ENCODE data around the gene SIAE. TPM values are rescaled to one million over a fixed set of nuclear protein-coding genes. Genes with fewer than 3 reads are reported as not detected.

Gene SIAE
- total and polyA plus RNA-seq, 2 of the 4 experiments (the other 2 are of a cell fraction), result 4.7 to 12.0 TPM

GRCh38 chr11:124682443-124682842 is 8.9 kb upstream of the SIAE start:
- Histone ChIP-seq H3K9me1 (ENCODE audit: insufficient read depth, low read length) (no peaks in the 10 kb centered on the region), H3K4me2 (ENCODE audit: low read depth, low read length) (no peak overlapping the region), H2BK5ac (ENCODE audit: low read depth, low read length, poor library complexity, severe bottlenecking) (no peak overlapping the region), H3K18ac (ENCODE audit: low read depth, low read length) (no peak overlapping the region), H3K79me1 (ENCODE audit: low read depth in 1 of 2, low read length in 2 of 2) (no peaks in the 10 kb centered on the region), H2BK20ac (ENCODE audit: low read depth, low read length) (no peak overlapping the region), H3K27me3 (ENCODE audit: control insufficient read depth, insufficient read depth, low read length) (no peaks in the 10 kb centered on the region), H3K14ac (replicated peaks; ENCODE audit: low read depth, low read length) (no peak overlapping the region), H3K56ac (ENCODE audit: extremely low read depth, insufficient read depth, low read length) (no peak overlapping the region), H3K4me3 (ENCODE audit: insufficient read depth, low read depth, low read length) (no peak overlapping the region), H2AFZ (replicated peaks; ENCODE audit: low read length, poor library complexity) (no peak overlapping the region), H4K20me1 (ENCODE audit: insufficient read depth, low read length) (no peaks in the 10 kb centered on the region), H4K8ac (ENCODE audit: low read depth in 2 of 2, low read length in 2 of 2) (no peak overlapping the region), H3K9ac (ENCODE audit: low read depth, low read length) (no peak overlapping the region), H2AK9ac (replicated peaks; ENCODE audit: low read depth, low read length, poor library complexity) (no peak overlapping the region), H2BK120ac (ENCODE audit: low read depth, low read length) (no peak overlapping the region), H3K23ac (ENCODE audit: low read depth, low read length) (no peak overlapping the region), H2AK5ac (ENCODE audit: low read depth, low read length) (no peak overlapping the region), H4K5ac (ENCODE audit: low read depth, low read length) (no peak overlapping the region), H3K9me3 (ENCODE audit: control insufficient read depth, insufficient read depth, low read length) (peaks cover 7% of the 10 kb centered on the region; the same call in 1 of the 2 replicates), H3K27ac (ENCODE audit: insufficient read depth, low read length) (no peak overlapping the region), H4K91ac (ENCODE audit: insufficient read depth, low read depth, low read length) (no peak overlapping the region), H3K4me1 (ENCODE audit: control insufficient read depth, insufficient read depth, low read length) (no peaks in the 10 kb centered on the region), H3K36me3 (ENCODE audit: control insufficient read depth, insufficient read depth, low read length) (no peaks in the 10 kb centered on the region), H3K4ac (ENCODE audit: low read depth, low read length) (no peak overlapping the region), H2BK15ac (ENCODE audit: low read depth, low read length) (no peak overlapping the region)
- DNase-seq, result no peak
- no CpG with 5 or more reads among the region's 1 CpG for WGBS, 2 experiments (ENCODE audit: extremely low coverage in 2 of 2, insufficient read length in 1 of 2)
- no peak for TF ChIP-seq FOS (IDR thresholded peaks at IDR 0.05; ENCODE audit: low read depth, low read length)
- no peak for TF ChIP-seq POLR2A (IDR thresholded peaks at IDR 0.05; ENCODE audit: low read depth, low read length)
- TF ChIP-seq RAD21 (IDR thresholded peaks at IDR 0.05; ENCODE audit: low read length), result no peak
- no peak for TF ChIP-seq NFE2L2 (IDR thresholded peaks at IDR 0.05; ENCODE audit: low read depth, low read length)
- no peak for TF ChIP-seq CHD1 (IDR thresholded peaks at IDR 0.05; ENCODE audit: low read depth, low read length)
- CTCF ChIA-PET, result no interaction called here
- no peak for ATAC-seq (ENCODE audit: low read depth)
- POLR2A ChIA-PET (ENCODE audit: unreplicated experiment), result no interaction called here
- no TSS peak for BruUV-seq (replicated peaks)
- in situ Hi-C loops (cut with MboI; ENCODE audit: low sequenced_read_pairs) (no loop called here), intact Hi-C loops (cut with micrococcal nuclease) (no loop called here), dilution Hi-C loops (cut with HindIII; ENCODE audit: low sequenced_read_pairs, unreplicated experiment) (no loop called here)
